T-helper 2 cell treated with Interferon-gamma antibody and Interleukin-4, amounts not matched to agents 100 ng/mL and 5 ng/mL, for 36 hours (primary cell): ENCODE data around the gene PDE4B. TPM values are rescaled to one million over a fixed set of nuclear protein-coding genes. Genes with fewer than 3 reads are reported as not detected.
"Not testable (repeated sequence)": the region's sequence is repeated elsewhere in the genome, so short reads cannot be mapped to it uniquely, and the experiment has no call there.

Source experiments
- intact Hi-C: fragments of 100-400 bp; cut with micrococcal nuclease; formaldehyde crosslinking; loops from one replicate; pipeline ENCODE4 v1.15.1; 2023
- total RNA-seq: library from RNA; stranded (reverse); gene quantifications from 2 replicates; pipeline ENCODE4 v1.2.3, GENCODE V29; 2022

The PDE4B gene
- total RNA-seq, 1 donor from 2014 or later, result 16.9 TPM

DNA sequence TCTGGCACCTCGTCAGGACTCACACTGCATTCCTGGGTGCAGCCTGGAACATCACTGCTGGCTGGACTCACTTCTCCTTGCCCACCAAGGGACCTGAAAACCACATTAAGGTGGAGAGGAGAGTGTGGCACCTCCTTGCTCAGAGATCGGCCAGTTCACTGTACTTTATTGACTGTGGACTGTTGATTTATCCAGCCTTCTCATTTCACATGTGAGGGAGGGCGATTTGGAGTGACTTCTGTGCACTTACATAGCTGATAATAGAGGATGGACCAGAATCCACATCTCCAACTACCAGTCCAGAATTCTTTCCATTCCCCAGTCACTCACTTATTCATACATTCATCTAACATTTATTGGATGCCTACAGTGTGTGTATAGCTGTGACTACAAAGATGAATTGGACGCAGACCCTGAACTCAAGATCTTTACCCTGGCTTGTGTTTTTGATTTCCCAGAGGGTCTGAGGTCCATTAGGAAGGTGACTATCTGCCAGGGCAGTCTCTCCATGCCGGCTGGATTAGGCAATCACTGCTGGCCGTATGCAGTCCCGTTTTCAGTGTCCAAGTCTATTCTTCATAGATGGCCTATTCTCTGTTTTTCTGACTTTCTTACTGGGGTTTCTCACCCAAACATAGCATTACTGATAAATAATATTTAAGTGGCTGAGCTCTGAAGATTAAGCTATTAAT lies 507.7 kb downstream of the PDE4B start:
- intact Hi-C loops, result no loop called here

DNA sequence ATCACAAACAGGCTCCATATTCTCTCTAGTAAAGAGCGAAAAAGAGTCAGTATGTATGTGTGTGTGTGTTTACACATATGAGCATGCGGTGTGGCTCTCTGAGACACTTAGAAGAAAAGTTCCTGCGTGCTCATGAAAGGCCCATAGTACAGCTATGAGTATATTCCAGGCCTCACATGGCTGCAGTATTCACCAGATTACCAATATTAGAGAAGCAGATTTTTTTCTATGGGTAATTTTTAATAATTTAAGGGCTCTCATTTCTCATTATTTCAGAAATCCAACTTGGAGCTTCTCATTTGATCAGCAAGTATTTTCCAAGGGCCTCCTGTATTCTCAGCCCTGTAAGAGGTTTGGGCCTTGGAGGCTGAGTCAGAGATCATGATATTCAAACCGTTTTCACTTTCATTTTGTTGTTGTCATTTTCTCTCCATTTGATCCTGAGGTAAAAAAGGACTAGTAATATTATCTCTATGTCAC lies 508.3 kb downstream of the PDE4B start:
- intact Hi-C loops, result no loop called here

DNA sequence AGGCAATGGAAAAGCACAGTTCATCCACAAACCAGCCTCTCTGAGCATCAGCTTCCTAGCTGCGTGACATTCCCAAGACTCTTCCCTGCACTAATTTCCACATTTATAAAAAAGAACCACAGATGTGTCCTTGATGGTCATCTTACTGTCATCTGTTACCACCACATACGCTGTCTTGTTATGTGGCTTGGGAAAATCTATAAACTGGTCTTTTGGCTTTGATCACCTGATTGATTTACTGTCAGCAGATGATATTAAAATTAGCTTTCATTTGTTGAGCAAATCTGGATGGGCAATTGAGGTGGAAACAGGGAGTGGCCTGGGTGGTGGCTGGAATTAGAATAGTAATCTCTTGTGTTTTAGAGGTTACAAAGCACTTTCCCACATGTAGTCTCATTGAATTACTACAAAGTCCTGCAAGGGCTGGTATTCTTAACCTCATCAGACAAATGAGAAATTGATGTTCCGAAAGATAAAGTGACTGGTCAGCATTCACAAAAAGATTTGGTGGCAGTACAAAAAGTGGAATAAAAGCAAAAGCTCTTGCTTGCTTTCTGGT lies 509.6 kb downstream of the PDE4B start:
- intact Hi-C loops, result loop anchor here (2.0 kb wide), 1 partner anchor 19 kb away; no protein-coding TSS in a partner anchor

- intact Hi-C loops, result loop anchor here (1.0 to 2.0 kb wide), 2 partner anchors 20 to 27 kb away; no protein-coding TSS in a partner anchor
These were observed 510.1 kb downstream of the PDE4B start for GRCh38 chr1:66302815-66303214.

- intact Hi-C loops, result loop anchor here (1.0 to 2.0 kb wide), 2 partner anchors 21 to 27 kb away; no protein-coding TSS in a partner anchor
These were observed 511.0 kb downstream of the PDE4B start for GRCh38 chr1:66303646-66304045.

DNA sequence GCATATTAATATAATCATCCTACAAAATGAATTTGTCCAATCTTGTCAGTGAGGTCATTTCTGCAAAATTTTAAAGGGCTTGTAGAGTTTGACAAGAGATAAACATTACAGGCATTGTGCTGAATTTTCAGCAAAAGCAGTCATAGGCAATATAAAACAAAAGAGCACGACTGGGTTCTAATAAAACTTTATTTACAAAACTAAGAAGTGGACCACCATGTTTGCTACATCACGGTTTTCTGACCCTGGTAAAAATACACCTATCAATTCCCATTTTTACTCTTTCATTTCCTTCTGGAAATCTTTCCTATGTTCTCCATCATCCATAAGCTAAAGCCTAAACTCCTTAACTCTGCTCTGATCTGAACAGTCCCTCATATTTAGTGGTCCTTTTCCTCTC lies 511.4 kb downstream of the PDE4B start:
- intact Hi-C loops, result no loop called here

DNA sequence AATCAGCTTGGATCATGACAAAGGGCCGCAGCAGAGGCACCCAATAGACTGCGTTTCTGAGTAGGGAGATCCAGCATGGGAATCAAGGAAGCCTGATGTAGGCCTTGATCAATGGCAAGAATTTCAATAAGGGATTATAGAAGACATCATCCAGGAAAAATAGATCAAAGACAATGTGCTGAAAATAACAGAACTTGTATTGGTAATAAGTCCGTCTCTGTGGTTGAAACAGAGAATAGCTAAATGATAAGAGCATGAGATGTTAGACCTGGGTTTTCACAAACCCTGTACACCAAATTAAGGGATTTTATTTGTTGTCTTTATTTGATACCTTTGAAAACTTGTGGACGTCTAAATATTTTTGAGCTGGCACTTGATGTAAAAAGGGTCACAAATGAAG lies 513.2 kb downstream of the PDE4B start:
- intact Hi-C loops, result no loop called here

GRCh38 chr1:66309006-66309741 lies 516.5 kb downstream of the PDE4B start:
- intact Hi-C loops, result no loop called here

DNA sequence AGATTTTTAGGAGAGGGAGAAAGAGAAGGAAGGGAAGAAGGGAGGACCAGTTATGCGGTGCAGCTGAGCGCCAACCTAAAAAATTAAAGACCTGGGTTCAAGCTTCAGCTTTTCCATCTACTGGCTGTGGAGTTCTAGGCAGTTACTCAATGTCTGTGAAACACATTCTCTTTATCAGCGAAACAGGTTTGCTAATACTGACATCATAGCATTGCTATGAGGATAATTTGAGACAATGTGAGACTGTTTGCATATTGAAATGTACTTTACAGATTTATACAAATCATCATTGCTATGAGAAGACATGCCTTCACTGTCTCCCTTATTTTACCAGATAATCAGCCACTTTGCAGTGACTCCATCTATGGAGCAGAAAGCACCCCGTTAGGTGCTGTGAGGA lies 518.4 kb downstream of the PDE4B start:
- intact Hi-C loops, result no loop called here

DNA sequence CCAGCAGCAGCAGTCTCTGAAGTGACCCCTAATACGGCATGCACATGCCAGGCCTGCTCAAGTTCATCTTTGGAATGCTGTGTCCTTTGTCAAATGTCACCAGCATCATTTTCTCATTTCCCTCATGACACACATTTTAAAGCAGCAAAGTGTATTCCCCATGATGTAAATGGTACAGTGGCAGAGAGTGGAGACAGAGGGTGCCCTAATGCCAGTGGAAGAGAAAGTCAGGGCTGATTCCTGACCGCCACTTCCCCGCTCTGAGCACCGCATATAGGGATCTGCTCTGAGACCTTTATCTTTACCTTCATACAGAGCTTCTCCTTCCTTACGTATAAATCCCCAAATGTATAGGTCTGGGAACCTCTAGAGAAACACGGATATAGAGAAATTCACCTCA lies 518.9 kb downstream of the PDE4B start:
- intact Hi-C loops, result no loop called here

GRCh38 chr1:66312271-66312990 lies 519.7 kb downstream of the PDE4B start:
- intact Hi-C loops, result no loop called here

GRCh38 chr1:66313429-66313828 lies 520.7 kb downstream of the PDE4B start:
- intact Hi-C loops, result no loop called here

GRCh38 chr1:66315671-66316070 lies 523.0 kb downstream of the PDE4B start:
- intact Hi-C loops, result no loop called here

GRCh38 chr1:66316464-66317247 lies 524.0 kb downstream of the PDE4B start:
- intact Hi-C loops, result no loop called here

GRCh38 chr1:66317248-66317515 lies 524.5 kb downstream of the PDE4B start:
- intact Hi-C loops, result no loop called here

DNA sequence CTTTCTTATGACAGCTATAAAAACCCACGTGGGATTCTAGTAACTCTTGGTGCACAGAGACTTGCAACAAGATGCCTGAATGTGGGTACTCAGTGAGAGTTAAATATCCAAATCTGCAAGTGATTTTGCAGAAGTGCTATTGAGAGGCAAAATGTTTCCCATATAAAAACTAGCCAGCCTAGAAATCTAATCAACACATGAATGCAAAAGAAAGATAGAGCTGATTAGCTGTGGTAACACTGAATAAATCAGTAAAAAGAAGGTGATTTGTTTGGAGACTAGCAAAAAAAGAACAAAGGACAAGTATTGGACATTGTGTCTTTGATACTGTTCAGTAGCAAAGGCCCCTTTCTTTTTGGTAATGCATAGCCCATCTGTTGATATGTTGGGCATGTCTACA lies 527.5 kb downstream of the PDE4B start:
- intact Hi-C loops, result no loop called here

GRCh38 chr1:66322462-66322861 lies 529.8 kb downstream of the PDE4B start:
- intact Hi-C loops, result not testable (repeated sequence)

- intact Hi-C loops, result no loop called here
These were observed 531.4 kb downstream of the PDE4B start for GRCh38 chr1:66323958-66324625.

GRCh38 chr1:66325594-66326380 lies 533.1 kb downstream of the PDE4B start:
- intact Hi-C loops, result no loop called here

GRCh38 chr1:66326867-66327266 lies 534.2 kb downstream of the PDE4B start:
- intact Hi-C loops, result no loop called here
